ENCODE measurements around the gene PITX3.

- no peak for TF ChIP-seq CTCF (IDR thresholded peaks at IDR 0.05; ENCODE audit: low read depth, low read length, missing input control)
- no peak for TF ChIP-seq RAD21 (IDR thresholded peaks at IDR 0.05)
- TF ChIP-seq REST (IDR thresholded peaks at IDR 0.05) = no peak
- TF ChIP-seq FOXA1 (IDR thresholded peaks at IDR 0.05) = no peak
Observed at GRCh38 chr10:102230264-102230860, 10.9 kb downstream of the PITX3 start.

Data from liver (tissue), 3 donors.